Superior temporal gyrus (tissue), 1 donor: ENCODE results near the gene MAK.
"Not testable (repeated sequence)": the region's sequence is repeated elsewhere in the genome, so short reads cannot be mapped to it uniquely, and the experiment has no call there.

Experiments used
- DNase-seq: peaks from one replicate; pipeline ENCODE4 v3.0.0-alpha.2; 2016; ENCODE audit errors: extremely low spot score

The MAK gene, protein sequence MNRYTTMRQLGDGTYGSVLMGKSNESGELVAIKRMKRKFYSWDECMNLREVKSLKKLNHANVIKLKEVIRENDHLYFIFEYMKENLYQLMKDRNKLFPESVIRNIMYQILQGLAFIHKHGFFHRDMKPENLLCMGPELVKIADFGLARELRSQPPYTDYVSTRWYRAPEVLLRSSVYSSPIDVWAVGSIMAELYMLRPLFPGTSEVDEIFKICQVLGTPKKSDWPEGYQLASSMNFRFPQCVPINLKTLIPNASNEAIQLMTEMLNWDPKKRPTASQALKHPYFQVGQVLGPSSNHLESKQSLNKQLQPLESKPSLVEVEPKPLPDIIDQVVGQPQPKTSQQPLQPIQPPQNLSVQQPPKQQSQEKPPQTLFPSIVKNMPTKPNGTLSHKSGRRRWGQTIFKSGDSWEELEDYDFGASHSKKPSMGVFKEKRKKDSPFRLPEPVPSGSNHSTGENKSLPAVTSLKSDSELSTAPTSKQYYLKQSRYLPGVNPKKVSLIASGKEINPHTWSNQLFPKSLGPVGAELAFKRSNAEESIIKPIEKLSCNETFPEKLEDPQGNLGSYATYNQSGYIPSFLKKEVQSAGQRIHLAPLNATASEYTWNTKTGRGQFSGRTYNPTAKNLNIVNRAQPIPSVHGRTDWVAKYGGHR

GRCh38 chr6:10837995-10838793, at the start of gene MAK:
Gene MAK (minus strand): TSS chr6:10838539. CDS start chr6:10830648, 7,891 bp downstream.
- peak; percentile 80 for DNase-seq

DNA sequence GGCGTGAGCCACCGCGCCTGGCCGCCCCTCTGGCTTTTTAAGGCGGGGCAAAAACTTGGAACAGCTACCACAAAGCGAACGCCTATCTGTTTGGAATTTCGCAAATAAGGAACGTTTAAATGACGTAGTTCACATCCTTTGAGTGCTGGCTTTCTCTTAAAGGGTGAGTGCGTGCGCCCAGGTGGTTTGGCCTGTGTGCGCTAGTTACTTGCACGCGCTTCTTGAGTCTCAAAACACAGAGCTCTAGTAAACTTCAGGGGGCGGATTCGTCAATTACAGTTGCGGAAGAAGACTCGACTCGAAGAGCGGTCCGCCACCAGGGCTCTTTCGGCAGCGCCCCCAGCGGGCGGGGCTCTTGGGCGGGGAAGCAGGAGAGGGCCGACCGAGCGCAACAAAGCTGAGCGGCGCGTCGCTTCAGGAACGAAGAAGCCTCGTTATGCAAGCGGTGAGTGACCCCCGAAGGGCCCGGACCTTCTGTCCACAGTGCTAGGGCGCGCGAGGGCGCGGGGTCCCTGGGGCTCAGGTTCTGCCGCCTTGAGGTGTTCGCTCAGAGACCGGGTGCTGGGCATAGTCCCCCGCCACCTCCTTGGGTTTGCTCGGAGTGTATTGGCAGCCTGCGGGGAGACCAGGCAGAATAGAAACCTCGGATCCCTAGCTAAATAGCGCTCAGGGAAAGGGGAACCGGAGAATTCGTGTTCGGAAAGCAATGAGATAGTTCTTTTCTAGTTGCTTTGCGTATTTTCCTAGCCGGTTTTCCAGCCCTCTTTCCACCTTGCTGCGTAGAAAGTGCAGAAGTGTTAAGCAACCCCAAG, 48.6 kb upstream of the MAK start, which contains the start of gene SYCP2L:
TSS of gene SYCP2L (plus strand) at position 362 of the 812 bp plus-strand sequence. CDS start at position 437, 75 bp downstream.
- no peak for DNase-seq

GRCh38 chr6:10886365-10886690, 48.0 kb upstream of the MAK start:
- DNase-seq: not testable (repeated sequence)

- no peak for DNase-seq
Measured at GRCh38 chr6:10884245-10884972, 46.1 kb upstream of the MAK start.

GRCh38 chr6:10883312-10884244, 45.2 kb upstream of the MAK start:
- no peak for DNase-seq

DNA sequence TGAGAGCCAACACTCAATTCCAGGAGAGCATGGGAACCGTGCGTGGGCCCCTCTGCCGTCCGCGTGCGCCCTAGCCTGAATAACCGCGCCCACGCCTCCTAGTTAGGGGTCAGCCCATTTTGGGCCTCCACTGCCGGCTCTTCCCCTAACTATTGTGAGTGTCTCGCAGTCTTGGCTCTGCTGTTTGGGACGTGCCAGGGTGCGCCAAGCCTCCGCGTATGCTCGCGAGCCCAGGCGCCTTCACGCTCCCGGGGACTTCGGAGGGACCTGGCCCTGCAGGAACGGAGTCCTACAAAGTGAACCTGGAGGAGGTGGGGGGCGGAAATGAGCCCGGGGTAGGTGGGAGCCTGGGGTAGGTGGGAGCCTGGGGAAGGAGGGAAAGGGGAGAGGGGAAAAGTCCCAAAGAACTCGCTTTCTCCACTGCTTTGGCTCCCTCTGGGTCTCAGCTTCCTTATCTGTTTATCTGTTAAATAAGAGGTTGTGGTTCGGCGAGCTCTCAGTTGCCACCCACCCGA, 44.4 kb upstream of the MAK start:
- DNase-seq: no peak

GRCh38 chr6:10882253-10882630, 43.9 kb upstream of the MAK start:
- DNase-seq: not testable (repeated sequence)

DNA sequence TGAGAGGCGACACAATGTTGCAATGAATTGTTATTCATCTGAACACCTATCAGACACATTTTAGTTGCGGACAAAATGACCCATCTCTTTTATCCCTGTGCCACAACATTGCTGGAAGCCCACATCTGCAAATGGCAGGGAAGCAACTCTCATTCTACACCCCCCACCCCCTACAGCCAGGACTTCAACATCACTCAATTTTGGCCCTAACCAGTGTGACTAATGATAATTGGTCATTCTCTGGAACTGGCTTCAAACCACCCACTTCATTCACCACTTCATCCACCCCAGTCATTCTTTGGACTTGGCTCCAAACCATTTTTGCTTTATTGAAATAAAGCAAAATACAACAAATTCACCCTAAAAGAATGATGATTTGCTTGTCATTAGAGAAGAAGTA, 42.0 kb upstream of the MAK start:
- DNase-seq: no peak

DNA sequence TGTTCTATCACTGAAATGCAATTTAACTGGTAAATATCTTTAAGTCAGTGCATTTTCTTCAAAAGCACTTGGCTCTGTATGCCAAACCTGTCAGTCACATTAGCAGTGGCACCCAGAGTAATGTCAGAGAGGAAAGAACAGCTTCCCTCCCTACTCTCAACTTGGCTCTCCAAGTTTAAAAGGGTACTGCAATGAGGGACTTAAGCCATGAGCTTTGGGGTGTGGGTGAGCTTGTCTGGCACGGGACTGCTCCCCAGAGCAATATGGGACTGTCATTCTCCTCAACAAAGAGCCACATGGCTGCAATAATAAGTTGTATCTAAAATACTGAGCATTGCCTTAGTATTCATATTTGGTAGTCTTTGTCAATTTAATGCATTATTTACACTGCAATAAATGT, 39.5 kb upstream of the MAK start:
- DNase-seq: no peak

GRCh38 chr6:10877012-10877411, 38.7 kb upstream of the MAK start:
- DNase-seq: no peak

- no peak for DNase-seq
Measured at GRCh38 chr6:10875026-10875425, 36.7 kb upstream of the MAK start.

GRCh38 chr6:10874207-10874606, 35.9 kb upstream of the MAK start:
- DNase-seq: no peak

DNA sequence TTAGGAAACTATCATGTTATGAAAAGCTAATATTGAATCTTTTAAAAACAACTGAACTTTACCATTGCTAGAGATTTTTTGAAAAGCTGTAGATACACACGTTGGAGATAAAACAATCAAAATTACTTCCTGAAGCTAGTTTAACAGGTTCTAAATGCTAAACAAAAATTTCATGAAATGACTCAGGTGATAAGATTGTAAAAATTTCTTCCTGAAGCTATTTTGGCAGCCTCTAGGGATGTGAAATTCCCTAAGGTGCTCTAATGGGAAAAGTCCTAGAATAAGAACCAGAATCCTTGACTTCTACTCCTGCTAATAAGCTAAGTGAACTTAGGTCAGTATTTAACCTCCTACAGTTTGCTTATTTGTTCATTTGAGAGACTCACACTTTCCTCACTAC, 35.0 kb upstream of the MAK start:
- no peak for DNase-seq

DNA sequence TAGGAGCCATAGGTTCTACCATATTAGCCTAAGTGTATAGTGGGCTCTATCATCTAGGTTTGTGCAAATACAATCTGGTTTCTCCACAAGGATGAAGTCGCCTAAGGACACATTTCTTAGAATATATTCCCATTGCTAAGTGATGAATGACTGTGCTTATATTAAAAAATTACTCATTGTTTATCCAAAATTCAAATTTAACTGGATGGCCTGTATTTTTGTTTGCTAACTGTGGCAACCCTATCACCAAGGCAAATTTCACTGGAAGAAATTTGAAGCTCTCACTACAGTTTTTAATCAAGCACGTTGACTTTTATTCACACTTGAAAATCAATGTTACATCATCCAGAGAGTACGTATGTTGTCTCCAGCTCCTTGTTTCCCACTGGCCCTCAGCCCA, 29.6 kb upstream of the MAK start:
- no peak for DNase-seq

GRCh38 chr6:10866709-10867108, 28.4 kb upstream of the MAK start:
- not testable (repeated sequence) for DNase-seq

DNA sequence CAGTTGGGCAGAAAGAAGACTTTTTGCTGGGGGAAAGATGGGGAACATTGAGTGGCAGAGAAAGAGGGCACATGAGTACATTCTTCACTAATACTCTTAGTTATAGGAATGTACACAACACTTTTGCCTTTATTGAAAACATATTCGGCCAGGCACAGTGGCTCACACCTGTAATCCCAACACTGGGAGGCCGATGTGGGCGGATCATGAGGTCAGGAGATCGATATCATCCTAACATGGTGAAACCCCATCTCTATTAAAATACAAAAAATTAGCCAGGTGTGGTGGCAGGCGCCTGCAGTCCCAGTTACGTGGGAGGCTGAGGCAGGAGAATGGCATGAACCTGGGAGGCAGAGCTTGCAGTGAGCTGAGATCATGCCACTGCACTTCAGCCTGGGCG, 24.7 kb upstream of the MAK start:
- DNase-seq: not testable (repeated sequence)

DNA sequence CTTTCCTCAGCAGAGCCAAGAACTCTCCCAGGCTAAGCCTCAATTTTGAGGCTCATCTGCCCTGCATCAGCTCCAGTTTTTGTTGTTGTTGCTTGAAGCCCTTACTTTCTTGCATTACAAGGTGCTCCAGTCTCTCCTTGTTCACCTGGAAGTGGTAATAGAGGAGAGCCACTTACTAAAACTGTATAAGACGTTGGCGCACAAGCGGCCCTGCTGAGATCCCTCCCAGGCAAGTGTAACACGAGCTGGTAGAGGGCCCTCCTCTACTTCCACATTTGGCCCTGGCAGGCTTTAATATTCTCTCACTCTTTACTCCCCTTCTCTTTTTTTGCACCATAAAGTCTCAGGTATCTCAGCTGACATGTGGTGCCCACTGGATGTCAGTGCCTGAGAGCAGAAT, 24.0 kb upstream of the MAK start:
- no peak for DNase-seq

DNA sequence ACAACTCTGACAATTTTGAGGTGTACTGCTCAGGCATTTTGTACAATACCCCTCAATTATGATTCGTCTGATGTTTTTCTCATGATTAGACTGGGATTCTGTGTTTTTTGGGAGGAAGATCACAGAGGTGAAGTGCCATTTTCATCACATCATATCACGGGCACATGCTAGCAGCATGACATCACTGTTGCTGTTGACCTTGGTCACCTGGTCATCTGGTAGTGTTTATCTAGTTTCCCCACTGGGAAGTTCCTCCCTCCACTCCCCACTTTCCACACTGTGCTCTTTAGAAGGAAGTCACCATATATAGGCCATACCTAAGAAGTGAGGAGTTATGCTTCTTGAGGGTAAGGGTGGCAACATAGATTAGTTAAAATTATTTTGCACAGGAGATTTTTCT, 22.7 kb upstream of the MAK start:
- DNase-seq: no peak

GRCh38 chr6:10857259-10857658, 18.9 kb upstream of the MAK start:
- no peak for DNase-seq
